DMS153 (cell line): ENCODE results near the gene MSH5.
"Not testable (repeated sequence)": the region's sequence is repeated elsewhere in the genome, so short reads cannot be mapped to it uniquely, and the experiment has no call there.

Experiments used
- DNase-seq: peaks from one replicate; lab custom pipeline; 2025; lab: John Stamatoyannopoulos, UW

Gene MSH5

DNA sequence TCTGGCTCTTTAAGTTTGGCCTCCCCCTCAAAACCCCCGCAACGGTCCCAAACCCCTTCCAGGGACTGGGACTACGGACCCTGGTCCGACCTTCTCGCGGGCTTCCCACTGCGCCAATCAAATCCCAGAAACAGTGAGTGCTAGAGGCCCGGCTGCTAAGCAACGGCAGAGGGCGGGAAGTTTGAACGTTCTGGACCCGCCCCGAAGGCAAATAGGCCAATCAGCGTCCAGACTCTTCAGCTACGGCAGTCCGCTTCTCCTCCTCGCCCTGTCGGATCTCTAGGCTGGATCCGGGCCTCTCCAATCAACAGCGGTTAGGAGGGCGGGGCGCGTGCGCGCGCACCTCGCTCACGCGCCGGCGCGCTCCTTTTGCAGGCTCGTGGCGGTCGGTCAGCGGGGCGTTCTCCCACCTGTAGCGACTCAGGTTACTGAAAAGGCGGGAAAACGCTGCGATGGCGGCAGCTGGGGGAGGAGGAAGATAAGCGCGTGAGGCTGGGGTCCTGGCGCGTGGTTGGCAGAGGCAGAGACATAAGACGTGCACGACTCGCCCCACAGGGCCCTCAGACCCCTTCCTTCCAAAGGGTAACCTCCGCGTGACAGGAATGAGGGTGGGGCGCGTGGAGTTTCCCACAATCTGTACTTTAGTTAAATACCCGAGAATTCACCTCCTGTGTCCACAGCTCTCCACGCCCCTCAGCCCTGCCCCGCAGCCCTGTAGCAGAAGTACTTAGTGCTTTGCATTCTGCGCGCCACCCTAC, at the start of gene MSH5:
TSS of gene MSH5 (plus strand) at position 367 of the 758 bp plus-strand sequence. CDS start 462 bp downstream, outside the sequence.
- DNase-seq, result peak; percentile 99

DNA sequence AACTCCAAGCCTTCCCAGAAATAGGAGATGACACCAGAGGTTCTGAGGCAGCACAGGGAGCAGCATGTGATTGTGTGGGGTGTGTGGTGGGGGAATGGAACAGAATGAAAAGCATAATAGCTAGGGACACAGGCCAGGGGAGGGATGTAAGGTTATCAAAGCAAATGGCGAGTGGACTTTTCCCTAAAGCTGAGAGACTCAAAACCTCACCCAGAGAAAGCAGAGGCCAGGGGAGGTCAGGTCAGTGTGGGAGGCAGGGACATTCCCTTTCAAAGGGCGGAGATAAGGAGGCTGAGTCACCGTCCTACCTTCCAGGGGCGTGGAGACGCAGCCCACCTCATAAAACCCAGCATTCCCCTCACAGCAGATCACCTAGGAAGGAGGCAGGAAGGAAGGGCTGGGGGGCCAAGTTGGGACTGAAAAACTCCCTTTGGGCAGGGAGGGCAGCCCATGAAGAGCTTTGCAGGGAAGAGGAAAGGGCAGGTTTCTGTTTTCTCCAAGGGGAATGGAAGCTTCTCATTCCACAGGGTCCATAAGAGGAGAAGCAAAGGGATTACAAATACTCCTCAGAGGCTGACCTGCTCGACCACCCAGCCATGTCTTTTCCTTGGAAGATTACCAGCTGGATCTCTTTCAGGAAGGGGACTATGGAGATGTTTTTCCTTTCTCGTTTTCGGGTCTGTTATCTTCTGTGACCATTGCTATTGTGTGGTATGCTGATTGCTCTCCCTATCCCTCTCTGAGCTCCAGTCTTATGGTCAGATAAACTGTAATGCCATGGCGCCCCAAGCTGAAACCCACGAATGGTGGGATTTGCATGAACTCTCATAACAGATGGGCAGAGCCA, 49.4 kb upstream of the MSH5 start:
- no peak for DNase-seq

DNA sequence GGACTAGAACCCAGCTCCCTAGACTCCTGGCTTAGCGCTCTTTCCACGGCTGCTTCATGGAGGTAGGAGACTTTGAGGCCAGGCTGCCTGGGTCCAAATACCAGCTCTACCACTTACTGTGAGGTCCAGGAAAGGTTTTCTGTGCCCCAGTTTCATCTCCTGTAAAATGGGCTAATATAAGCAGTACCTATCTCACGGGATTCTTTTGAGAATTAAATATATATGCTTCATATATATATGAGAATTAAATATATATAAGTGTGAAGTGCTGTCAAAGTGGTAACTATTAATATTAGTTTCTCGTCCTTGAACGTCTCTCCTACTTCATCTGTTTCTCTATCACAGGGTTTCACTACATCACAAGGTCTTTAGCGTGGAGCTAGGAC, 48.7 kb upstream of the MSH5 start:
- DNase-seq, result no peak

DNA sequence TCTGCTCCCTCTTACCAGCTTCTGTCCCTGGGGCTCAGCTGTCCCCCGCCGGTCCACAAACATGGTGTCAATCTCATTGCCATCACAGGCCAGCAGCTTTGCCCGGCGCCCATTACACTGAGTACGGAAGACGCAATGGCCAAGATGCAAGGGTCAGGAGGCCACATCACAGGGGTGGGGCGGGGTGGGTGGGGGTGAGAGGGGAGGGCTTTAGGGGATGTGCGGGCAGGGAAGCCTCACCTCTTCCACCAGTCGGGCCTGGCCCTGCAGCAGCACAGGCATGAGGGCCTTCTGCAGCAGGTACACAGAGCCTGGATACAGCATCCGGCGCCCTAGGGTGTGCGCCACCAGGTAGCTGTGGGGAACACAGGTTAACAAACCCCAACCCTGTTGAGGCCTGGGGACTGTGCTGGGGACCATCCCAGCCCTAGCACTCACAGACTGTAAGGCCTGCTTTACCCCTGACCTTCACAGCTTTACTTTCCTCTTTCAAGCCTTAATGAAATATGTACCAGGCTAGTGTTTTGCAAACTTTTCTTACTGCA, 48.2 kb upstream of the MSH5 start:
- no peak for DNase-seq

DNA sequence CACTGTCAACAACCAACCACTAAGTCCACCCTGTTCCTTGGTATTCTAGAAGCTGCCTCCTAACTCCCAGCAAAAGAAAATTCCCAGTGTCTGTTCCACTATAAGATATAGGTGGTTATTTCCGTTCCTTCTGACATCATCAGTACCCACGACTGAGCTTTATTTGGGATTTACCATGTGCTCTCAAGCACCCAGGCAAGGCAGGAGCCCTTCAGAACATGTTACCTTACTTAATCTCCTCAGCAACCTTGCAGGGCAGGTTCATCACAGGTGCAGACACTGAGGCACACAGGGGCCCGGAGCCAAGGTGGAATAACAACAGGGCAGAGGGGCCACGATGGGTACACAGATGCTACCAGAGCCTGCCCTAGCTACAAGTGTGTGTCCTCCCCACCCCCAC, 47.5 kb upstream of the MSH5 start:
- DNase-seq, result no peak

DNA sequence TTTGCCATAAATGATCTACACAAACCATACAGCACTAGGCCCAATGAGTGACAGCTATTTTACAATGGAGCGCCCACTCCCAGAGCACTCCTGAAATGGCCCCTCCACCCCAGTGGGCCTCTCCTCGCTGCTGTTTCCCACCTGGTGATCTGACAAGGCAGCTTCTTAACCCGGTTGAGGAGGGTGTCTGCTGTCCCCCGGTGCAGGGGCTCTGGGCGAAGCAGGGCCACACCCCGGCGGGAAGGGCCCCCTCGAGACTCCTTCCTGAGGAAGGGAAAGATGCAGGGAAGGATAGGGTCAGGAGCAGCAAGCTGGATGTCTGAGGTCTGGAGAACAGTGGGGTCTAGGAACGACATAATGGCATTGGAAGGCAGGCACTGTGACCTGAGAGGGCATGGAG, 46.9 kb upstream of the MSH5 start:
- DNase-seq, result no peak

DNA sequence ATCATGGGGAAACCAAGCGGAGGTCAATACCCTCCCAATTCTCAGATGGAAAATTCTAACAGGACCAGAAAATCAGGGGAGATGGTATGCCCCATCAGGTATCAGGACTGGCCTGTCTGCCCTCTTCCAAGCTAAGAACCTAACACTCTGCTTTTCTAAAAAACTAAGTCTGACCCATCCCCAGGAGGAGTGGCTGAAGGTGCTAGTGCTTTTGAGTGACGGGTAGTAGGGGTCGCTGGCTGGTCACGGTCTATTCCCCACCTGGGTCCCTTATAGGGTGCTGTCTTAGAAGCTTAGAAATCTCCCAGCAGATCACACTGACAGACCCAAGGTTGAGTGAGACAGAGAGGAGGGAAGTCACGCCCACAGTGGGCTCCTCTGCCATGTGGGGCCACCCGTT, 46.3 kb upstream of the MSH5 start:
- DNase-seq, result no peak

DNA sequence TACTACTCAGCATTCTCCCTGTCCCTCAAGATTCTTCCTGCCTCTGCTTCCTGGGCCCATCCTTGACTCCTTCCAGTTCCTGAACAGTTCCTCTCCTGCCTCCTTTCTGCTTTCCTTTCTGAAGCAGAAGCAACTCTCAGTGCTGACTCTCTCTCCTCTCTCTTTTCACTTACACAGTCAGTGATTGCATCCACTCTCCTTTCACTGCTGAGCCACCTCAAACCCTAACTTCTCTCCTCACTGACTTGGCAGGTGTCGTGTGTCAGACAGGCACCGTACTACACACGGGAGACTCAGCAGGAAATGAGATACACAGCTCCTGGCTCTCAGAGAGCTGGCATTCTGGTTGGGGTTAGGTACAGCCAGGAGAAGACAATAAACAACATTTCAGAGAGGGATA, 42.2 kb upstream of the MSH5 start:
- no peak for DNase-seq

DNA sequence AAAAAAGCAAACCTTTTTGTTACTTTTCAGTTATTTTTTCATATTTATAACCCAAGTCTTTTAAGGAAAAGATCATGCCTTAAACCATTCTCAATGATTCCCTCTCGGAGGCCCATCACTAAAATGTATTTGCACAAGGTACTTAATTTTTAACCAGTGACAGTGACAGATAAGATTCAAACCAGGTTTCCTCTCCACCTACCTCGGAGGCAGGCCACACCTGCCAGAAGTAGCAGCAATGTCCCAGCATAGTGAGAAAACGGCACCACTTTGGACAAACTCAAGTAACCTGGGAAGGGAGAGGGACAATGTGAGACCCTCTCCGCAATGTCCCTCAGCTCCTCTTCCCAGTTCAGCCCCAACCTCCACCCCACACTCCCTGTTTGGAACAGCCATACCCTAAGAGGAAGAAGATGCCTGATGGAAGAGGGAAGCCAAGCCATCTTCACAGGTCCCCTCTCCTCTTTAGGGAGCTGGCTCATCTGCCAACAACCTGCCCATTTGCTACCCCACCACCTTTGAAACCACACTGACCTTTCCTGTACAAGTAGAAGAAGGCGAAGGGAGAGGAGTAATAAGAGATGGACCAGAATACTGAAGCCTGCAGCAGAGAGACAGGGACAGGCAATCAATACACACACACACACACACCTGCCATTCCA, 38.9 kb upstream of the MSH5 start:
- DNase-seq, result no peak

DNA sequence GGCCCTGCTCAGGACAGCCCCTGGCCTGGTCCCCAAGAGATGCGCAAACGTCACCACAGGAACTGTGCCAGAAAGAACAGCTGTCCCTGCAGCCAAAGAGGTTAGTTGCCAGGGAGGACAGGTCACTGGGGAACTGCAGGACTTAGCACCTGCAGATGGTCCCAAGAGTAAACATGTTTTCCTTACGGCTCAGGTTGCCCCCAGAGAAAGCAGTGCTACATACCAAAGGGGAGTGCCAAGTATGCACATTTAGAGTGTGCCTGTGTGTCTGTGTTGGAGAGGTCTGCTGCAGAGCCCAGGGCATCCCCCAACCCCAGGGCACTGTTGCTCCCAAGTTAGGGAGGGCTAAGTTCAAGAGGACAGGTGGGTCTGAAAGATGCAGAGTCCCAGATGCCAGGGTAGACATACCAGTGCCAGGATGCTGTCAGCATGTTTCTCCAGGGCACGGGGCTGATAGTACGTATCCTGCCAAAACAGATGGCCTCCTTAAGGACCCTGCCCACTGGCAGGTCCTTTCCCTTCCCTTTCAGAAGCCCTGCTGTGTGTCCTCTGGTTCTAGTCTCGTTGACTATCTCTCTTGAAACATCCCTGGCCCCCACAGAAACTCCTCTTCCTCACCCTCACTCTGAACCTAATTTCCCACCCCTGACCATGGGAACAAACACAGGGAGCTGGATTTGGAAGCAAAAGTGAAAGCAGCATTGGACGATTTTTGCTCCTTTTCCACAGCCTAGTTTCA, 38.0 kb upstream of the MSH5 start:
- DNase-seq, result peak; percentile 5

DNA sequence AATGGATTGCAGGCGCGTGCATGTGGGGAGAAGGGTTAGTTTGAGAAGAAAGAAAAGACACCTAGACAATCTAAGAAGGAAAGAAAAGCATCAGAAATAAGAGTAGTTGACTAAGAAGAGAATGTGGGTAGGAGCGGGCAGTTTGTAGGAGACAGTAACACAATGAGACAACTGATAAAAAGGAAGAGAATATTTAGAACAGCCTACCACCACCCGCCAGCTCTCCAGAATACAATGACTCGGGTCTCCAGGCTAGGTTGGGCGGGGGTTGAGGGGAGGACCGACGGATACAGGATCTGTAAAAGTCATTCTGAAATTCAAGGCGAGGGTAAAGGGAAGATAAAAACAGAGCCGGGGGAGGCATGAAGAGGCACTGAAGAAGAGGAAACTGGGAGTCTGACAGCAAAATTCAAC, 37.4 kb upstream of the MSH5 start:
- no peak for DNase-seq

DNA sequence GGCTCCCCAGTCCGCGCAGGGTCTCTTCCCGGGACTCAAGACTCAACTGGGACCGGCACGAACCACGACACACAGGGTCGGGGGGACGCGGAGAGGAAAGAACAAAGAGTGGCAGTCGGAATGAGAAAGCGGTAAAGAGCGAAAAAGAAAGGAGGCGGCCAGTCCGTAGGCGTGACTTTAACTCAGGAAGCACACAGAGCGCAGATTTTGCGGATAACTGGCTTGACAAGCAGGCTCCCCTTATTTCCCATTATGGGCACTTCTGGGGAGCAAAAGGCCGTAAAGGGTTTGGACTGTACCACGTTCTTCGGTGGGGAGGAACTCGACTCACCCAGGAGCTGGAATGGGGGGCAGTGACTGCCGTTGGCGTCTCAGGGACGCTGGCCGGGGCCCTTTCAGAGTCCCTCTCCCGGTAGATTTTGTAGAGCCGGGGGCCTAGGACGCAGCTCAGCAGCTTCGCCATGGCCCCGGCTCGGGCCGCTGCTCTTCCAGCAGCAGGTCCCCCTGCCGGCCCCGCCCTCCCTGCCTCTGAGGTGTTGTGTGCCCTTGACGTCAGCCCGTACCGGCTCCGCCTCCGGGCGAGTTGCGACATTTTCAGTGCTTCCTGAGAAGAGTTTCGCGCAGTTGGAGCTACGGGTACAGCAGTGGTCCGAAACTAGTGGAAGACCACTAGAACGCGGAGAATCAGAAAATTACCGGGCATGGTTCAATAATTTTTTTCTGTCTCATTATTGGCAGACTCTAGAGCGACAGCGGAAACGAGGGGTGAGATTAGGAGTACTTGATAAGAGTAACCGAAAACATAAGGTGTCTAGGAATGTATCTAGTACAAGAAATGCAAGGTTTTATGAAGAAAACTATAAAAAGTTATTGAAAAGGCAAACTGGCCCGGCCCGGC, 36.7 kb upstream of the MSH5 start, which contains the start of gene ABHD16A:
TSS of gene ABHD16A (minus strand) at position 506 of the 898 bp plus-strand sequence. CDS start at position 463, 43 bp downstream.
- peak; percentile 92 for DNase-seq

DNA sequence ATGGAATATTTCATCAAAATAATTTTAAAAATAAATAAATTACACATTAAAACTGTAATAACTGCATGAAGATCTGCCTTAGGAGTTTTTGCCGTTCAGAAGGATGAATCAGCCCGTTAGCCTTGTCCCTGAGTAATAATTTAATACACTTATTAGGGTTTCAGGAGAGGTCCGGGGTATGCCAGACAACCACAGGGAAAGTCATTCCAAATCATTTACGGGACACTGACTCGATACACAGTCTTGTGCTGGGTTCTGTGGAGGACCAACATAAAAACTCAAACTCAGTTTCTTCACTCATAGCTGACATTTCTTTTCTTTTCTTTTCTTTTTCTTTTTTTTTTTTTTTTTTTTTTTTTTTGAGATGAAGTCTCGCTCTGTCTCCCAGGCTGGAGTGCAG, 33.9 kb upstream of the MSH5 start:
- DNase-seq, result no peak

DNA sequence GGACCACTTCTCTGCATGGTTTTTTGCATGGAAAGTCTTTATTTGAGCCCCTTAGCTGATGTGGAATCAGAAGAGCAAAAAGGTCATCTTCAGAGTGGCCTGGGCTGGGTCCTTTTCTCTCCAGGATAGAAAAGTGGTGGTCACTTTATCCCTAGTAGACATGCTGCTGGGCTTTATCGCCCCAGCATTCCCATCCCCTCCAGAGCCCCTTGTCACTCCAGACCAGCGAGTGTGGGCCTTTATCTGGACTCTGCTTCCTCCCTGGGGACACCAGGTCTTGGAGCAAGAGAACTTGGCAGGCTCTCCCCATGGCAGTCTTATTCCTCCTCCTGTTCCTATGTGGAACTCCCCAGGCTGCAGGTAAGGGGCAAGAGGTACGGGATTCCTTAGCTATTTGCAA, 33.2 kb upstream of the MSH5 start, which contains the start of gene LY6G6F:
TSS of gene LY6G6F (plus strand) at position 268 of the 400 bp plus-strand sequence. CDS start at position 309, 41 bp downstream.
- no peak for DNase-seq

DNA sequence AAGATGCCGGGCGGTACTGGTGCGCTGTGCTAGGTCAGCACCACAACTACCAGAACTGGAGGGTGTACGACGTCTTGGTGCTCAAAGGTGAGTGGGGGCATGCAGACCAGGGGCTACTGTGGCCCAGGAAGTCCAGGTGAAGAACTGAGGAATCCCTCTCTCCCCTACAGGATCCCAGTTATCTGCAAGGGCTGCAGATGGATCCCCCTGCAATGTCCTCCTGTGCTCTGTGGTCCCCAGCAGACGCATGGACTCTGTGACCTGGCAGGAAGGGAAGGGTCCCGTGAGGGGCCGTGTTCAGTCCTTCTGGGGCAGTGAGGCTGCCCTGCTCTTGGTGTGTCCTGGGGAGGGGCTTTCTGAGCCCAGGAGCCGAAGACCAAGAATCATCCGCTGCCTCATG, 32.1 kb upstream of the MSH5 start:
- DNase-seq, result no peak

DNA sequence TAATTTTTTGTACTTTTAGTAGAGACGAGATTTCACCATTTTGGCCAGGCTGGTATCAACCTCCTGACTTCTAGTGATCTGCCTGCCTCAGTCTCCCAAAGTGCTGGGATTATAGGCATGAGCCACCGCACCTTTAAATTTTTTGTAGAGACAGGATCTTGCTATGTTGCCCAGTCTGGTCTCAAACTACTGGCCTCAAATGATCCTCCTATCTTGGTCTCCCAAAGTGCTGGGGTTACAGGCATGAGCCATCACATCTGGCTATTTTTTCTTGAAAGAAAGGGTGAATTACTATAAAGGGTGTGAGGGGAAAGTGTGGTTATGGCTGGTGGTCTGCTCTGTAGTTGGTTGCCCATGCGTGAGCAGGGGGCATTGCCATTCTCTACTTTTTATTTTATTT, 31.6 kb upstream of the MSH5 start:
- DNase-seq, result no peak

DNA sequence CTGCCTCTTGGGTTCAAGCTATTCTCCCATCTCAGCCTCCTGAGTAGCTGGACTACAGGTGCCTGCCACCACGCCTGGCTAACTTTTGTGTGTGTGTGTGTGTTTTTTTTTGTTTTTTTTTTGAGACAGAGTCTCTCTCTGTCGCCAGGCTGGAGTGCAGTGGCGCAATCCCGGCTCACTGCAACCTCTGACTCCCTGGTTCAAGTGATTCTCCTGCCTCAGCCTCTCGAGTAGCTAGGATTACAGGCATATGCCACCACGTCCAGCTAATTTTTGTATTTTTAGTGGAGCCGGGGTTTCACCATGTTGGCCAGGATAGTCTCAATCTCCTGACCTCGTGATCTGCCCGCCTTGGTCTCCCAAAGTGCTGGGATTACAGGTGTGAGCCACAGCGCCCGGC, 30.6 kb upstream of the MSH5 start:
- not testable (repeated sequence) for DNase-seq

DNA sequence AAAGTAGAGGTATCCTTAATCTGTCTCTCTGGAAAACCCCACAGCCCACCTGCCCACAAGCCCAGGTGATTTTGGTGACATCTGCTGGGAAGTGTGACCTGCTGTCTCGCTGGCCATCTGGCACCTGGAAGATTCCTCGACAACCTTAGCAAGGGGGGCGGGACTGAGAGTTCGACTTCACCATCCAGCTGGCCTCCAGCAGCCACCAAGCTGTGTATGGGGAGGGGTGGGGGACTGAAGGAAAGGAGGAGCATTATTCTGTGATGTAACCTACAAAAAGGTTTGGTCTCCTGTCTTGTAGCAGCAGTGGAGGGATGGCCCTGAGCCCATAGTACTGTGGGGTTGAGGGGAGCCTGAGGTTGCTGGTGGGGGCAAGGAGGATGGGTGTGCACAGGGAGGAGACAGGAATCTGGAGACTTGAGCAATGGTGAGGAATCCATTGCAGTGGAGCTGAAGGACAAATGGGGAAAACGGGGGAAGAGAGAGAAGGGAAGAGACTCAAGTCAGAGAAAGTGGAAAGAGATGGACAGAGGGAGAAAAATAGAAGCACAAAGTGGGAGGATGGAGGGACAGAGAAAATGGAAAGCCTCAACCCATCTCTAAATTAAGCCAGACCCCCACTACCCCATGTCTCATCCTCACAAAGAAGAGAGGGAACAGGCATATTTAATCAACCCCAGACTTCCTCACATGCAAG, 29.1 kb upstream of the MSH5 start:
- DNase-seq, result no peak

DNA sequence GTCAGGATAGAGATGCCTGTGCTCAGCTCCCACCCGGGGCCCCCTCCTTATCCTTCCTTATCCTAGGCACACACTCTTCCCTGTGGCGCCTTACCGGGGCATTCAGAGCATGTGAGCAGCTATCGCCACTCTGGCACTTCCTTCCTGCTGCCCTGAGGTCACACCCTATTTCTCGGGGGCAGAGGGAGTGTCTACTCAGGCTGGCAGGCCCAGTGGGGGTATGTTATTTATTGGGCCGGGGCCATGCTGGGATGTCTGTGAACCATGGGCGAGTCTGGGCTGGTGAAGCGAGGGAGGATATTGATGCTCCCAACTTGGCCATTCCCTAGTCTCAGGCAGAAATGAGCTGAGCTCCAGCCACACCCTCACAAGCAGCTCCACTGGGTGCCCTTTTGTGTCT, 28.6 kb upstream of the MSH5 start:
- DNase-seq, result no peak

DNA sequence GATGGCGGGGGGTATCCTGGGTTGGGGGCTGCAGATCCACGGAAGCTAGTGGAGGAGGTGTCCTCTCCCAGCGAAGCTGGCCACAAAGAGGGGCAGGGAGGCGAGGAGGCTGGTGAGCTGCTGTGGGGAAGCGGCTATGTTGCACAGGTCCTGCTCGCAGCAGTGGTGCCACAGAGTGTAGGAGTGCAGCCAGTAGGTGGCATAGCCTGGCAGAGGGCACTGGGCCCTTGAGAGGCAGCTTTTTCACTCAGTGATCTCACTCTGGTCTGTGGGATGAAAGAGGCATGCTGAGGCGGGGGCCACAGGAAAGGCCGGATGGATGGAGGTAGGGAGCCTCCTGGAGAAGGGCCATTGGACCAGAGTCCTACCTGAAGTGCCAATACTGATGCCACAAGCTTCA, 27.5 kb upstream of the MSH5 start:
- peak; percentile 13 for DNase-seq
